Lung (tissue), 12 donors: ENCODE data around the gene CYB5B. TPM values are rescaled to one million over a fixed set of nuclear protein-coding genes. Genes with fewer than 3 reads are reported as not detected.

Experiments
- ATAC-seq: fragments of 200-7000 bp; cut with Tn5 transposase; one replicate; pipeline ENCODE4 v1.9.1; 2020; ENCODE audit warnings: moderate number of reproducible peaks; ENCODE audit not compliant: insufficient read depth, low FRiP score
- DNase-seq, 3 donors: peaks; one replicate each; pipeline ENCODE4 v3.0.0-alpha.2; 2013 to 2017
- H3K27ac ChIP-seq, 2 donors: one replicate each; pipeline ENCODE4 v1.5.1; 2013; ENCODE audit warnings: mild to moderate bottlenecking in 2 of 2, moderate library complexity in 2 of 2, control low read depth in 1 of 2, inconsistent platforms in 1 of 2, low read depth in 1 of 2, low read length in 1 of 2
- H3K27me3 ChIP-seq, 3 donors: one replicate each; pipeline ENCODE4 v1.5.1; 2013; ENCODE audit warnings: low read length in 2 of 3; ENCODE audit not compliant: control insufficient read depth in 3 of 3, insufficient read depth in 3 of 3
- H3K36me3 ChIP-seq, 4 donors: one replicate each; pipeline ENCODE4 v1.5.1; 2013; ENCODE audit warnings: low read length in 4 of 4, mild to moderate bottlenecking in 1 of 4, moderate library complexity in 1 of 4; ENCODE audit not compliant: control insufficient read depth in 4 of 4, insufficient read depth in 4 of 4
- H3K4me1 ChIP-seq, 5 donors: one replicate each; pipeline ENCODE4 v1.5.1; 2013; ENCODE audit warnings: low read length in 5 of 5, mild to moderate bottlenecking in 2 of 5, moderate library complexity in 1 of 5; ENCODE audit not compliant: control insufficient read depth in 5 of 5, insufficient read depth in 5 of 5
- H3K4me3 ChIP-seq: one replicate; pipeline ENCODE4 v1.5.1; 2013; ENCODE audit warnings: mild to moderate bottlenecking, control low read depth, moderate library complexity
- H3K9ac ChIP-seq, 2 donors: one replicate each; pipeline ENCODE4 v1.5.1; 2013; ENCODE audit warnings: low read length in 2 of 2, control low read depth in 1 of 2; ENCODE audit not compliant: insufficient read depth in 1 of 2
- H3K9me3 ChIP-seq, 4 donors: one replicate each; pipeline ENCODE4 v1.5.1; 2013; ENCODE audit warnings: low read length in 3 of 4, mild to moderate bottlenecking in 1 of 4, moderate library complexity in 1 of 4; ENCODE audit not compliant: control insufficient read depth in 4 of 4, insufficient read depth in 3 of 4
- CTCF ChIP-seq: IDR thresholded peaks from 2 replicates; pipeline ENCODE4 v1.5.1; 2012; ENCODE audit warnings: mild to moderate bottlenecking; ENCODE audit errors: control extremely low read depth, extremely low read depth
- WGBS, 2 donors: extraction: QIAGEN DNeasy Blood & Tissue Kit; methylation state at CpG; one replicate each; pipeline ENCODE4 v1.1.7; 2013; 5-methylcytosine and 5-hydroxymethylcytosine counted together
- polyA plus RNA-seq, 2 donors: library from polyadenylated mRNA; stranded (reverse); fragments of 200-250 nt; gene quantifications; one replicate each; pipeline ENCODE4 v1.2.1, GENCODE V29; 2013
- total RNA-seq, 2 donors: library from RNA; depleted of rRNA in 1 of 2; stranded (reverse); fragments of >200 nt in 1 of 2; gene quantifications; one replicate each; pipeline ENCODE4 v1.2.1, GENCODE V29; 2014 to 2021
- donor health status: control.
- donor health status: control.
- donor health status: Bipolar disorder and iron deficiency.
- donor health status: healthy.
- donor health status: DM: yes; HTN: yes; CAD: no.

CYB5B gene
- total and polyA plus RNA-seq, 4 donors = 68.1 to 103 (median 75.7) TPM

DNA sequence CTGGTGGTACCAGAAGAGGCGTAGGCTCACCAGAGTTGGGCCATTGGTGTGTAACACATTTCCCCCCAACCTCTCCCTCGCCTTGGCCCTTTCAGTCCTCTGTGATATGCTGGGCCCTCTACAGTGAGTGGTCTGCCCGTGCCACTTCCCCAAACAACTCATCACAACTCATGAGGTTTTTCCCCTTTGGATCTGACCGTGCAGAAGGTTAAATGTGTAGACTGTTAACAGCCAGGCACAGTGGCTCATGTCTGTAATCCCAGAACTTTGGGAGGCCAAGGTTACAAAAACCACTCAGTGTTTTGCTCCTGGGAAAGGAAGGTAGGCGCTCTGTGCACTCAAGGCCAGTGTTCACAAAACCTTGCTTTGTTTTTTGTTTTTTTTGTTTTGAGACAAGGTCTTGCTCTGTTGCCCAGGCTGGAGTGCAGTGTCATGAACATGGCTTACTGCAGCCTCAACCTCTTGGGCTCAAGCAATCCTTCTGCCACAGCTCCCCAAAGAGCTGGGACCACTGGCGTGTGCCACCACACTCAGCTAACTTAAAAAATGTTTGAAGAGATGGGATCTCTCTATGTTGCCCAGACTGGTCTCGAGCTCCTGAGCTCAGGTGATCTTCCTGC lies 11.3 kb upstream of the CYB5B start:
- 87 to 93% methylated on average over 7 of the region's 7 CpGs for WGBS, 2 donors
- Histone ChIP-seq H3K27ac (no peak overlapping the region), H3K9me3 (no peaks in the 10 kb centered on the region), H3K4me1 (peaks cover 0 to 9% (median 5%) of the 10 kb centered on the region in 5 donors), H3K36me3 (no peaks in the 10 kb centered on the region), H3K4me3 (no peak overlapping the region), H3K9ac (no peak overlapping the region), H3K27me3 (no peaks in the 10 kb centered on the region)
- no peak for ATAC-seq
- DNase-seq = no peak
- no peak for TF ChIP-seq CTCF

DNA sequence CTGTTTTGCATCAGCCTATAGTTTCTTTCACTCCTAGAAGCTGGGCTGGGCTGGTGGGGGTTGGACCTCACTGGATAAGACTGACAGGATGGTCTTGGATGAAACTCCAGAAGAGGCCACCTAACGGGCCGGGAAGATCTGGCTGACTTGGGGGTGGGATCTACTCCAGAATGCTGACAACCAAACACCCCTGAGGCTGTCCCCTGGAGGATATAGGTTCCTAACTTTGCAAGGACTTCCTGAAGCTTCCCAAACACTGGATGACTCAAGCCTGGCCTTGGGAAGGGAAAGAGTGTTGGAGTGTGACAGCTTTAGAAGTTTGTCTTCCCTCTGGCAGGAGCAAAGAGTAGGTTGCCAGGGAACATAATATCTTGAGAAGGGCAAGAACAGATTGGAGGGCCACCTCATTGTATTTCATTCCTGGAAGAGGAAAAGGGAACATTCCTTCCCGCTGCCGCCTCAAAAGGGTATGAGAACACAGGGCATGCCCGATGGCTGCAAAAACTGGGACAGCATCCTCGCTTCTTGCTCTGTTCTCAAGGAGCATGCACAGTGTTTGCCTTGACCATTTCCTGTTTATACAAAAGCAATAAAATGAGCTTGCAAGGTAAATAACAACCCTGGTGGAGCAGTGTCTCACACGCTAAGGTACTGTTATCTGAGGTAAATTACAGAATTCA lies 6.8 kb upstream of the CYB5B start:
- no peaks in the 10 kb centered on the region for H3K36me3 ChIP-seq
- H3K27me3 ChIP-seq = no peaks in the 10 kb centered on the region
- peaks cover 0 to 12% (median 5%) of the 10 kb centered on the region in 5 donors for H3K4me1 ChIP-seq
- peak overlapping the region in 1 of 2 donors; percentile 90 for H3K27ac ChIP-seq
- ATAC-seq = peak; percentile 41
- DNase-seq = peak in 2 of 3 donors; percentile 36 to 39
- no peak overlapping the region for H3K4me3 ChIP-seq
- no peak overlapping the region for H3K9ac ChIP-seq
- TF ChIP-seq CTCF = no peak
- 45 to 68% methylated on average over 7 of the region's 7 CpGs for WGBS, 2 donors
- no peaks in the 10 kb centered on the region for H3K9me3 ChIP-seq

- no peak for TF ChIP-seq CTCF
- no peak overlapping the region for H3K9ac ChIP-seq
- H3K9me3 ChIP-seq = no peaks in the 10 kb centered on the region
- no peaks in the 10 kb centered on the region for H3K27me3 ChIP-seq
- H3K4me1 ChIP-seq = peaks cover 0 to 12% (median 5%) of the 10 kb centered on the region in 5 donors
- no peak overlapping the region for H3K4me3 ChIP-seq
- no peak overlapping the region for H3K27ac ChIP-seq
- peaks cover 0 to 4% (median 0%) of the 10 kb centered on the region in 4 donors for H3K36me3 ChIP-seq
- DNase-seq (no peak), ATAC-seq (no peak)
- 96% methylated on average over 4 of the region's 4 CpGs for WGBS, 2 donors
Measured at GRCh38 chr16:69419956-69420355, 4.5 kb upstream of the CYB5B start.
